ENCODE data around the gene RIC3.

Gene RIC3

DNA sequence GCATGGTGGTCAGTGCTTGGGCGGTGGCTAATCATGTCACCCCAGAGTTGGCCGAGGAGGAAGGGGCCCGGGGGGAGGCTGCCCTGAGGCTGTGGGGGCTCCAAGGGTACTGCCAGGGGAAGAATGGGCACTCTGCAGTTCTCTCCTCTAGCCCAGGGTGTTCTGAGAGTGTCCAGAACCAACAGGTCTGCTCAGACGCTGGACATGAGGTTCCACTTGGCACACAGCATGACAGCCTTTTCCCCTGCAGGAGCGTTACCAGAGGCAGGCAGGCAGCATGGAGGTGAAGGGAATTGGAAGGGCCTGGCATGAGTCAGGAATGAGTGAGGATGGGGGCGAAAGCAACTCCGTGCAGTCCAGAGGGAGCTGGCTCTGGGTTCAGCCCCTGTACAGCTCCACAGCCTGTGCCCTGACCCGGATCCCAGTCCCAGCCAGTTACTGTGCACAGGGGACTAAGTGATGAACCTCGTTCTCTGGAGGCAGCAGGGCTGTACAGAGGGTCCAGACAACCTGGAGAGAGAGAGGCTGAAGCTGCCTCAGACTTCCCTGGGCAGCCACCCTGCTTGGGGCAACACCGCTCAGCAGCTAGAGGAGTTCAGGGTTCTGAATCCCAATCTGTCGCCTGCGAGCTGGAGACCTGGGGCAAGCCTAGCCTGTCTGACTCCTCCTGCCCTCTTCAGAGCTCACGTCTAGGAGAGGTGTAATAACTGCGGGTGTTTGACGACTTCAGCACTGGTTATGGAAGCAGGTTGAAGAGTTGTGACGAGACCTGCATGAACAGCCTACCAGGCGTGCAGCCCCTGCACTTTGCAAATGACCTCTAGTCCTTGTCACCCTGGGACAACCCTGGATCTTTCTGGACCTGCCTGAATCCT is 102.6 kb downstream of the RIC3 start:
- in situ Hi-C loops (cut with HindIII; ENCODE audit: low sequenced_read_pairs): no loop called here
- DNase-seq (ENCODE audit: low read depth): no peak
- no peak overlapping the region for H3K4me3 ChIP-seq (ENCODE audit: low read depth, low read length)
- no peak for TF ChIP-seq CTCF (IDR thresholded peaks at IDR 0.05; ENCODE audit: low read depth, low read length, missing control alignments)

DNA sequence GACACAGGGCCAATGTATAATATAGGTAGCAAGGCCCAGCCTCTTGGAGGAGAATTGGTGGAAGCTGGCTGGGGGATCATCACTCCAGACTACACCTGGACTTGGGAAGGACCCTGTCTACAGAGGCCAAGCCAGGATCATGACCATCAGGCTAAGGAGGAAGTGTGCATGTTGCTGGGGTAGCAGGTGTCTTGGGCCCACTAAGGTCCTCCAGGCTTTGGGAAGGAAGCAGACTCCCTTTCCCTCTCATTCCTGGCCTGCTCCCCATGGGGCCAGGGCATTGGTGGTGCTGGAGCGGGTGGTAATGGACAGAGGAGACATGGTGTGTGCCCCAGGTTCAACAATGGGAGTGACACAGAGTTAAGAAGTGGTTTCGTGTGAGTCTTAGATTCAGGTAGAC is 103.8 kb downstream of the RIC3 start:
- H3K4me3 ChIP-seq (ENCODE audit: low read depth, low read length): no peak overlapping the region
- no peak for TF ChIP-seq CTCF (IDR thresholded peaks at IDR 0.05; ENCODE audit: low read depth, low read length, missing control alignments)
- DNase-seq (ENCODE audit: low read depth): no peak
- in situ Hi-C loops (cut with HindIII; ENCODE audit: low sequenced_read_pairs): no loop called here

- no peak for DNase-seq (ENCODE audit: low read depth)
- H3K4me3 ChIP-seq (ENCODE audit: low read depth, low read length): no peak overlapping the region
- in situ Hi-C loops (cut with HindIII; ENCODE audit: low sequenced_read_pairs): no loop called here
- TF ChIP-seq CTCF (IDR thresholded peaks at IDR 0.05; ENCODE audit: low read depth, low read length, missing control alignments): no peak
Observed at GRCh38 chr11:8063324-8063723, 105.5 kb downstream of the RIC3 start.

DNA sequence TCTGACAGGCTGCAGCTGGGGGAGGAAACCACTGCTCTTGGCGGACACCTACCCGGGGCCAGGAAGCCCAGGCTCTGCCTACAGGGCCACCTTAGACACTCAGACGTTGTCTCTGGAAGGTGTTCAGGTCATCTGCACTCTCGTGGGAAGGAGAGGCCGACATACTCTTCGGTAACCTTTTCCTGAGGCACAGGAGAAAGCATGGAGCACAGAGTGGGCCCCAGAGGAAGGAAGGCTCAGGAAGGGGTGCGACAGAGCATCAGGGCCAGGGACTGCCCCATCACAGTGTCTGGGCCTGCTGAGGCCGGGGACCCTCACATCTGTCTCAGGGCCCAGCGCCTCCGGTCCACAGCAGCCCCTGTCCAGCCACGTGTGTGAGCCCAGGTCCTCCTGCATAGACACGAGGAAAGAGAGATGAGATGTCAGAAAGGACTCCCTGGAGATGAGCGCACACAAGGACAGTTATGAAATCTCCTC is 106.0 kb downstream of the RIC3 start:
- DNase-seq (ENCODE audit: low read depth): no peak
- no peak for TF ChIP-seq CTCF (IDR thresholded peaks at IDR 0.05; ENCODE audit: low read depth, low read length, missing control alignments)
- no peak overlapping the region for H3K4me3 ChIP-seq (ENCODE audit: low read depth, low read length)
- in situ Hi-C loops (cut with HindIII; ENCODE audit: low sequenced_read_pairs): no loop called here

DNA sequence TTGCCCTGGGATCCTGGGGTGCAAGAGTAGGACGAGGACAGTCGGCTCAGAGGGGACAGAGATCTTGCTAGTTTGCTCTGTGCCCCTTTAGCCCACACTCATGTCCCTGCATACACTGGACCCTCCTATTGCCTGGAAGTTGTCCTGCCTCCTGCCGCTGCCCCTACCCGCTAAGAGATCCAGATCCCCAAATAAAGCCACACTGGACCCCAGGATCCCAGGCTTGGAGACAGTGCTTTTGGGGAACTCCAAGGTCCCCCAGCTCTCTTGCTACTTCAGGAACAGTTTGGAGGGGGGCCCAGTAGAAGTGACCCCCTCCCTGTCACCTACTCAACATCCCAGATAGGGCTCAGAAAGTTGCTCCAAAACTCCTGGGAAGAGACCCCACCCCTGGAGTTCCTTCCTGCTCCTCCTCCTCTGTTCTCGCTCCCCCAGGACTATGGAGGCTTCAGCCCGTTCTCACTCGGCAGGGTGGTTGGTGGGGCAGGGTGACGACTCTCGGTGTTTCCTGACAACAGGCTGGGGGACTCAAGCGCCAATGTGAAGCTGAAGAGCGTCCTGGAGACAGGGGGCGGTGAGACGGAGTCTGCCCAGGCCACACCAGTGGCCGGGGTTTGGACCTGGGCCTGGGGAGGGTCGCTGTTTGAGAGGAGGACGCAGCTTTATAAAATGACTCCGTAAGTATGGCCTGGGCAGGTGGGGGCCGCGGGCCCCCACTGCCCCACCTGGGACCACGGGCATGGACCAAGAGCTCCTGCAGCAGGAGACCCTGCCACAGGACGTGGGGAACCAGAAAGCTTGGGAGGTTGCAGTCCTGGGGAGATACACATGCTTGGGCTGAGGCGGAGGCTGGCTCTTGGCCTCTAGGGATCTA is 107.0 kb downstream of the RIC3 start:
- H3K4me3 ChIP-seq (ENCODE audit: low read depth, low read length): no peak overlapping the region
- TF ChIP-seq CTCF (IDR thresholded peaks at IDR 0.05; ENCODE audit: low read depth, low read length, missing control alignments): no peak
- in situ Hi-C loops (cut with HindIII; ENCODE audit: low sequenced_read_pairs): no loop called here
- no peak for DNase-seq (ENCODE audit: low read depth)

- TF ChIP-seq CTCF (IDR thresholded peaks at IDR 0.05; ENCODE audit: low read depth, low read length, missing control alignments): no peak
- H3K4me3 ChIP-seq (ENCODE audit: low read depth, low read length): no peak overlapping the region
- no peak for DNase-seq (ENCODE audit: low read depth)
- in situ Hi-C loops (cut with HindIII; ENCODE audit: low sequenced_read_pairs): no loop called here
Observed at GRCh38 chr11:8060801-8061554, 107.8 kb downstream of the RIC3 start.
